Ascending aorta (tissue), 2 donors: ENCODE results near the gene PLA2G3. TPM values are rescaled to one million over a fixed set of nuclear protein-coding genes. Genes with fewer than 3 reads are reported as not detected.

ENCODE experiments used
- DNase-seq, 2 donors: peaks; one replicate each; pipeline ENCODE4 v3.0.0-alpha.2; 2019; ENCODE audit warnings: low spot score in 2 of 2
- H3K27ac ChIP-seq, 2 donors: fragments of 200-600 bp; sonication (generic); one replicate each; pipeline ENCODE4 v1.5.1; 2016 to 2017; ENCODE audit warnings: mild to moderate bottlenecking in 1 of 2
- H3K27me3 ChIP-seq: fragments of 200-600 bp; sonication (generic); one replicate; pipeline ENCODE4 v1.5.1; 2017
- H3K36me3 ChIP-seq, 2 donors: fragments of 200-600 bp; sonication (generic); one replicate each; pipeline ENCODE4 v1.5.1; 2016
- H3K4me1 ChIP-seq, 2 donors: fragments of 200-600 bp; sonication (generic); one replicate each; pipeline ENCODE4 v1.5.1; 2016 to 2017; ENCODE audit warnings: mild to moderate bottlenecking in 1 of 2
- H3K4me3 ChIP-seq, 2 donors: fragments of 200-600 bp; sonication (generic); one replicate each; pipeline ENCODE4 v1.5.1; 2016 to 2017; ENCODE audit warnings: mild to moderate bottlenecking in 1 of 2
- H3K9me3 ChIP-seq, 2 donors: fragments of 200-600 bp; sonication (generic); one replicate each; pipeline ENCODE4 v1.5.1; 2016
- intact Hi-C: fragments of 100-400 bp; cut with DNase I; formaldehyde crosslinking; loops from one replicate; pipeline ENCODE4 v1.15.1; 2023
- total RNA-seq: library from RNA; depleted of rRNA; stranded (reverse); fragments of >200 nt; gene quantifications from one replicate; pipeline ENCODE4 v1.1.0, GENCODE V29; 2016
- TF ChIP-seq, protein P1 (sequence below), 3 experiments: fragments of 200-600 bp in 2 of 3; fragments of 450-650 bp in 1 of 3; sonication (generic) in 2 of 3; IDR thresholded peaks; one replicate each; pipeline ENCODE4 v1.5.1; 2016 to 2019; ENCODE audit warnings: antibody characterized with exemption in 3 of 3, mild to moderate bottlenecking in 1 of 3, moderate library complexity in 1 of 3

PLA2G3 gene
- total RNA-seq, 1 donor from 2014 or later, result not detected

DNA sequence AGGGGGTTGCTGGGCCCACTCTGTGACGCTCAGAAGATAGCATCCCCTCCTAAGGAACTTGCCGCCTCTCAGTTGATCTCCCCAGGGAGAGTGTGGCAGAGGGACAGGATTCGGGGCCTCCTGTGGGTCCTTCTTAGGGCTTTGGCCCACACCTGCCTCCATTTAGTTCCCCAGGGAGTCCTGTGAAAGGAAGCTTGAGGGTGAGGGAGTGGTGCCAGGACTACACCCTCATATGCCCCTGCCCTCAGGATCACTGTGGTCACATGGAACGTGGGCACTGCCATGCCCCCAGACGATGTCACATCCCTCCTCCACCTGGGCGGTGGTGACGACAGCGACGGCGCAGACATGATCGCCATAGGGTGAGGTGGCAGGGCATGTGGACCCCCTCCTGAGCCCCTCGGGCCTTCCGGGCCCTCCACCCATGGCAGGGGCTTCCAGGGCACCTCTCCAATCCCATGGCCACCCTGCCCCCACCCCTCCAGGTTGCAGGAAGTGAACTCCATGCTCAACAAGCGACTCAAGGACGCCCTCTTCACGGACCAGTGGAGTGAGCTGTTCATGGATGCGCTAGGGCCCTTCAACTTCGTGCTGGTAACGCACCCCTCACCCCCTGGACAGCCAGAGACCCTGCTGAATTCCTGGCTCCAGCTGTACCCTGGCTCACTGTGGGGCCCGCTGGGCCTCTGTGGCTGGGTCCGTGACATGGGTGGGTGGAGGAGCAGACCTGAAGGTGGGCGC is 14.0 kb downstream of the PLA2G3 start:
- TF ChIP-seq, protein P1, sequence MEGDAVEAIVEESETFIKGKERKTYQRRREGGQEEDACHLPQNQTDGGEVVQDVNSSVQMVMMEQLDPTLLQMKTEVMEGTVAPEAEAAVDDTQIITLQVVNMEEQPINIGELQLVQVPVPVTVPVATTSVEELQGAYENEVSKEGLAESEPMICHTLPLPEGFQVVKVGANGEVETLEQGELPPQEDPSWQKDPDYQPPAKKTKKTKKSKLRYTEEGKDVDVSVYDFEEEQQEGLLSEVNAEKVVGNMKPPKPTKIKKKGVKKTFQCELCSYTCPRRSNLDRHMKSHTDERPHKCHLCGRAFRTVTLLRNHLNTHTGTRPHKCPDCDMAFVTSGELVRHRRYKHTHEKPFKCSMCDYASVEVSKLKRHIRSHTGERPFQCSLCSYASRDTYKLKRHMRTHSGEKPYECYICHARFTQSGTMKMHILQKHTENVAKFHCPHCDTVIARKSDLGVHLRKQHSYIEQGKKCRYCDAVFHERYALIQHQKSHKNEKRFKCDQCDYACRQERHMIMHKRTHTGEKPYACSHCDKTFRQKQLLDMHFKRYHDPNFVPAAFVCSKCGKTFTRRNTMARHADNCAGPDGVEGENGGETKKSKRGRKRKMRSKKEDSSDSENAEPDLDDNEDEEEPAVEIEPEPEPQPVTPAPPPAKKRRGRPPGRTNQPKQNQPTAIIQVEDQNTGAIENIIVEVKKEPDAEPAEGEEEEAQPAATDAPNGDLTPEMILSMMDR (IDR thresholded peaks at IDR 0.05), result no peak
- Histone ChIP-seq H3K4me3 (no peak overlapping the region), H3K4me1 (peaks cover 0 to 7% of the 10 kb centered on the region in 2 donors), H3K27me3 (no peaks in the 10 kb centered on the region), H3K36me3 (no peaks in the 10 kb centered on the region), H3K27ac (no peak overlapping the region), H3K9me3 (no peaks in the 10 kb centered on the region)
- intact Hi-C loops, result no loop called here
- no peak for DNase-seq

DNA sequence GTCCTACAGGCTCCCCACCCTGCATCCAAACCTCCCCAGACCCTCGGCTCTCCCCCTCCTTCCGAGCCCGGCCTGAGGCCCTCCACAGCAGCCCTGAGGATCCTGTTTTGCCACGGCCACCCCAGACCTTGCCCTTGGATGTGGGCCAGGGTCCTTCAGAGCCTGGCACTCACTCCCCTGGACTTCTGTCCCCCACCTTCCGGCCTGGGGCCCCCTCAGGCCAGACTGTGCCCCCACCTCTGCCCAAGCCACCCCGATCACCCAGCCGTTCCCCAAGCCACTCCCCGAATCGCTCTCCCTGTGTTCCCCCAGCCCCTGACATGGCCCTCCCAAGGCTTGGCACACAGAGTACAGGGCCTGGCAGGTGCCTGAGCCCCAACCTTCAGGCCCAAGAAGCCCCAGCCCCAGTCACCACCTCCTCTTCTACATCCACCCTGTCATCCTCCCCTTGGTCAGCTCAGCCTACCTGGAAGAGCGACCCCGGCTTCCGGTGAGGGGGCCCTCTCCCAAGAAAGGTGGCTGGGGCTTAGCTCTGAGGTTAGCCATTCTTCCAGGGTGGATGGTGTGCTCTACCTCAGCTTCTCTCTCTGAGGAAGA is 14.7 kb downstream of the PLA2G3 start:
- intact Hi-C loops, result no loop called here
- no peak for DNase-seq

DNA sequence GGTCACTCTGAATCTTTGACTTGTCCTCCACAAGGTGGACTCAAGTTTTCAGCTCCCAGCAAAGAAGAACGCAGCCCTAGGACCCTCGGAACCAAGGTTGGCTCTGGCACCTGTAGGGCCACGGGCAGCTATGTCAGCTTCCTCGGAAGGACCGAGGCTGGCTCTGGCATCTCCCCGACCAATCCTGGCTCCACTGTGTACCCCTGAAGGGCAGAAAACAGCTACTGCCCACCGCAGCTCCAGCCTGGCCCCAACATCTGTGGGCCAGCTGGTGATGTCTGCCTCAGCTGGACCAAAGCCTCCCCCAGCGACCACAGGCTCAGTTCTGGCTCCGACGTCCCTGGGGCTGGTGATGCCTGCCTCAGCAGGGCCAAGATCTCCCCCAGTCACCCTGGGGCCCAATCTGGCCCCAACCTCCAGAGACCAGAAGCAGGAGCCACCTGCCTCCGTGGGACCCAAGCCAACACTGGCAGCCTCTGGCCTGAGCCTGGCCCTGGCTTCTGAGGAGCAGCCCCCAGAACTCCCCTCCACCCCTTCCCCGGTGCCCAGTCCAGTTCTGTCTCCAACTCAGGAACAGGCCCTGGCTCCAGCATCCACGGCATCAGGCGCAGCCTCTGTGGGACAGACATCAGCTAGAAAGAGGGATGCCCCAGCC is 15.4 kb downstream of the PLA2G3 start:
- TF ChIP-seq, protein P1 (IDR thresholded peaks at IDR 0.05), result no peak
- no peaks in the 10 kb centered on the region for H3K27me3 ChIP-seq
- no peak overlapping the region for H3K4me3 ChIP-seq
- H3K9me3 ChIP-seq, result no peaks in the 10 kb centered on the region
- intact Hi-C loops, result no loop called here
- H3K36me3 ChIP-seq, result no peaks in the 10 kb centered on the region
- DNase-seq, result no peak
- peaks cover 0 to 7% of the 10 kb centered on the region in 2 donors for H3K4me1 ChIP-seq
- H3K27ac ChIP-seq, result no peak overlapping the region

More for the DNA sequence above, 14.7 kb downstream of the PLA2G3 start:
- Histone ChIP-seq H3K4me3 (no peak overlapping the region), H3K27me3 (no peaks in the 10 kb centered on the region), H3K36me3 (no peaks in the 10 kb centered on the region), H3K27ac (no peak overlapping the region), H3K9me3 (no peaks in the 10 kb centered on the region), H3K4me1 (peaks cover 0 to 7% of the 10 kb centered on the region in 2 donors)
- TF ChIP-seq, protein P1 (IDR thresholded peaks at IDR 0.05), result no peak

DNA sequence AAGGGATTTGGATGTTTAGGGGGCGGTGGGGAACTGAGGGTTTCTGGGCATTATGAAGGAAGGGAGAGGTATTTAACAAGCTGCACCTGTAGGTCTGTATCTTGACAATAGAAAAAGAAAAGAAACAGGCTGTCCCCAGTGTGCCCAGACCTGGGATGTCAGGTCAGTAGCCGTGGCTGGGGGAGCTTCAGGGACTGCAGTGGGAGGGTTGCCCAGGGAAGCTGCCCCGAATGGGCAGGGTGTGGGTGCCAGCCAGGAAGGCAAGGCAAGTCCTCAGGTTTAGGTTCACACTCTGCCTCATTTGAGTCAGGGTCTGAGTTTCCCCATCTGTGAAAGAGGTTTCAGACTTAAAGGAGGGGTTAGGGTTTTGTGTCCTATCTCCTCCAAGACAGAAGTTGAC is 16.0 kb downstream of the PLA2G3 start:
- intact Hi-C loops, result no loop called here
- DNase-seq, result no peak
- TF ChIP-seq, protein P1 (IDR thresholded peaks at IDR 0.05), result no peak

DNA sequence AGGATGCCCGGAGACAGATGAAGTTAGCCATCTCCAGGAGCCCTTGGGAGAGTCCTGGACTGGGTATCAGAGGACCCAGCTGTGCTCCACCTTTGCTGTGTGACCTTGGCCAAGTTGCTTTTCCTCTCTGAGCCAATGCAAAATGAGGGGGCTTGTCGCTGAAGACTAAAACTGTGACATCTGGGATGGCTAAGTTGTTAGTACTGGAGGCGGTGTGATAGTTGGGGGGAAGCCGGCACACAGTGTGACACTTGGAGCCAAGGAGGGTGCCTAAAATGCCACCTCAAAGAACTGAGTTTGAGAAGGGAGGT is 17.1 kb downstream of the PLA2G3 start:
- Histone ChIP-seq H3K27me3 (no peaks in the 10 kb centered on the region), H3K36me3 (no peaks in the 10 kb centered on the region), H3K27ac (peak overlapping the region; percentile 6 to 65), H3K4me1 (peaks cover 0 to 7% of the 10 kb centered on the region in 2 donors), H3K4me3 (peak overlapping the region; percentile 47 to 59), H3K9me3 (no peaks in the 10 kb centered on the region)
- no peak for DNase-seq
- intact Hi-C loops, result no loop called here
- TF ChIP-seq, protein P1 (IDR thresholded peaks at IDR 0.05), result no peak

More for the DNA sequence above, 16.0 kb downstream of the PLA2G3 start:
- Histone ChIP-seq H3K4me1 (peaks cover 0 to 7% of the 10 kb centered on the region in 2 donors), H3K4me3 (no peak overlapping the region), H3K27ac (no peak overlapping the region), H3K9me3 (no peaks in the 10 kb centered on the region), H3K27me3 (no peaks in the 10 kb centered on the region), H3K36me3 (no peaks in the 10 kb centered on the region)
